Epidermal melanocyte (primary cell): ENCODE measurements around the gene RETREG1.
"Not testable (repeated sequence)": the region's sequence is repeated elsewhere in the genome, so short reads cannot be mapped to it uniquely, and the experiment has no call there.

Experiments used
- DNase-seq: peaks from one replicate; pipeline ENCODE4 v3.0.0; 2011; ENCODE audit warnings: low spot score; ENCODE audit not compliant: insufficient read length

Gene RETREG1

DNA sequence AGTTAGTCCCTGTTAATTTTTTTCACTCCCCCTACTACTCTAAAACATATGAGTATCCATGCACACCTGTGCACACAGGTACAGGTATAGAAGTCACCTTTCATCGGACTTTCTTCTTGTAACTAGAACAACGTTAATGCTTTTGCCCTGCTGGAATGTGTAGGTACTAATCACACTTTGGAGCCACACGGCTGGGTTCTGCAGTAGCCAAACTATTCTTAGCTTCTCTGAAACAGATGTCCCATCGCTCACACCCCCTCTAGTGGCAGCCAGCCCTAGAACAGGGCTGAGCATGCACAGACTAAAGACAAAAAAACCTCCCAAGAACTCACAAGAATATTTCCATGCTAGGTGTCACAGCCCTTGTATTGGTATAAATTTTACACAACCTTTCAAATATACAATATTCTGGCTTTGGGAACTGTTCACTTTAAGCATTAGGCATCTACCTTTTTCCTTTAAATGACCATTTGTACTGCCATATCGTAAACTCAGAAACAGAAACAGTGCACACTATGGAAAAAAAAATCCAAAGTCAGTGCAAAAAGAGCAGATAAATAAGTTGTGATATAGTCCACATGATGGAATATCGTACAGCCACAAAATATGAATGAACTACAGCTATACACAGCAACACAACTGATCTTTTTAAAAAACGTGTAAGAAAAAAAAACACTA lies 64.0 kb downstream of the RETREG1 start:
- peak; percentile 60 for DNase-seq

DNA sequence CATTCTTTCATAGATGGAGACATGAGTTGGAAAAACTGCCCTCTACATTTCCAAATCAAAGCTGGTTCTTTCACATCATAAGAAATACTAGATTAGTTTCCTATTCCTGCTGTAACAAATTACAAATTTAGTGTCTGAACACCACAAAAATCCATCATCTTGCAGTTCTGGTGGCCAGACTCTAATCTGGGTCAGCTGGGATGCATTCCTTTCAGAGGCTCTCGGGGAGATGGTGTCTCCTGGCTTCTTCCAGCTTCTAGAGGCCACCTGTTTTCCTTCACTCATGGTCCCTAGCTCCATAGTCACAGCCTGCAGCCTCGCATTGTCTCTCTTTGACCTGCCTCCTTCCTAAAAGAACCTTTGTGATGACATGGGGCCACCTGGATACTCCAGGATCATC lies 65.2 kb downstream of the RETREG1 start:
- no peak for DNase-seq

DNA sequence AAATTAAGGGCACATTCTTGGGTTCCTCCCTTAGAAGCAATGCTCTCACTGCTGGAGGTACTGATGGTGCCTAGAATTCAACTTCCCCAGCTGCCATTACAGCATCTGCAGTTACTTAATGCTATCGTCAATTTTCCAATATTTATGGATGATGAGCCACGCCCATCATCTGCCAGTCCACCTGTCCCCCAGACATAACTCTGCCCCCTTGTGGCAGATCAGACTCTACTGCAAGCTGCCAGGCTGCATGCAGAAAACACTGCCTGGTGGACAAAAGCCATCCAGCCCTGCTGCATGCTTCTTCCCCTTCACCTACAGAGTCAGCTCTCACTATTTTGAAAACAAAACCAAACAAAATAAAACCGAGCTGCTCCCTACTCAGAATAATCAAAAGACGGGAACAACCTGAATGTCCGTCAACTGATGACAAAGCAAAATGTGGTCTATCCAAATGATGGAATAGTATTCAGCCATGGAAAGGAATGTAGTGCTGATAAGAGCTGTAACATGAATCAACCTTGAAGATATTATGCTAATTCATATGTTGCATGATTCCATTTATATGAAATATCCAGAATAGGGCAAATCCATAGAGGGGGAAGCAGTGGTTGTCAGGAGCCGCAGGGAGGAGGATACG lies 66.4 kb downstream of the RETREG1 start:
- no peak for DNase-seq

DNA sequence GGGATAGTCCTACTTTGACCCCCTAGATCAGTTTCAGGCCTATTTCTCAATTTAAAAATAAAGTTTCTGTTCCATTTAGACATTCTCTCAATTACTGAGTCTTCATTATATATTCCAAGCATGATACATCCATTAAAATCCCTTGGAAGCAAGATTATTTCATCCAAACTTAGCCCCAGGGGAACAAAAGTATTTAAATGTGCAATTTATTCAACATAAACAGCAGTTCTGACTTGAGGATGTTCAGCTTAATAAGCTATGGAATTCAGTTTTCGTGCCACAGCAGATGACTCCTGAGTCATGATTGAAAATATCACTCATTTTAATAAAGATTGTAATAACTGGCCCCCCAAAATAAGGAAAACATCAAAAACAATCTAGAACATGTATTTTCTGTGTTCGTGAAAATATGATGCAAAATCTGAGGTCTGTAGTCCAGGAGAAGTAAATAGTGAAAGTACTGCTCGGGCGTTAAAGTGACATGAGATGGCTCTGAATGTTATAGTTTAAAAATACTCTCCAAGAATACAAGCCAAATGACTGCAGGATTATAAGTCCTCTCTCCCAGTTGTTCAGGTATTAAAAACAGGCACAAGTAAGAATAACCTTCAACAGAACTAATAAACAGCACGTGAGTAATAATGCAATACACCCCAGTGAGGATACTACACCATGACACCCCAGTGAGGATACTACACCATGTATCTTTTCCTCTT lies 67.1 kb downstream of the RETREG1 start:
- no peak for DNase-seq

DNA sequence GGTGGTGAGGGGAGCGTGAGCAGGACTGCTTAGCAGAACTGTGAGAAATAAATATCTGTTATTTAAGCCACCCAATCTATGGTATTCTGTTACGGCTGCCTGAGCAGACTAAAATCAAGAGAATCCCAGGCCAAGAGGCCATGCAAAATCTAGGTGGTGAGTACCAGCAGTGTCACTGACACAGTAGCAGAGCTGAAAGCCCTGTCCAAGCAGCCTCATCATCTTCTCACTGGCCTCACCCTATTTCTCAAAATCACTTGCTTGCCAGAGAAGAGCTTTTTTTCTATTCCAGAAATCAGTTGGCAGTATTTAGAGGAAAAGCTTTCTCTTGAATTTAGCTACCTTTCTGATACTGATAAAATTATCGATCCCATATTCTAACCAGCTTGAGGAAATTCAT lies 68.0 kb downstream of the RETREG1 start:
- DNase-seq: no peak

DNA sequence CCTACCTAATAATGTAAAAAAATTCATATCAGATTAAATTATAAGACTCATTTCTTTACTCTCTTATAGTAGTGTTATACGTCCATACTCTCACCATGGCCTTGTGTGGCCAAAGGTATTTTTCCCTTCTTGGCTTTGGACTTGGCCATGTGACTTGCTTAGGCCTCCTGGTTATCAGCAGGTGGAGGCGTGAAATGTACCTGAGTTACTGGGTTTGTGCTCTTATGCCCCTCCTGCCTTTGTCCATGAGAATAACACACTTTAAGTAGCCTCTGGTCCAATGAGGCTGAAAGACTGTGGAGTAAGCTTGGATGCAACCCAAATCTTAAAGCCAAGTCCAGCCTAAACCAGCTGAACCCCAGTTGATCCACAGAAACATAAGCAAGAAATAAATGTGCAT lies 68.7 kb downstream of the RETREG1 start:
- no peak for DNase-seq

DNA sequence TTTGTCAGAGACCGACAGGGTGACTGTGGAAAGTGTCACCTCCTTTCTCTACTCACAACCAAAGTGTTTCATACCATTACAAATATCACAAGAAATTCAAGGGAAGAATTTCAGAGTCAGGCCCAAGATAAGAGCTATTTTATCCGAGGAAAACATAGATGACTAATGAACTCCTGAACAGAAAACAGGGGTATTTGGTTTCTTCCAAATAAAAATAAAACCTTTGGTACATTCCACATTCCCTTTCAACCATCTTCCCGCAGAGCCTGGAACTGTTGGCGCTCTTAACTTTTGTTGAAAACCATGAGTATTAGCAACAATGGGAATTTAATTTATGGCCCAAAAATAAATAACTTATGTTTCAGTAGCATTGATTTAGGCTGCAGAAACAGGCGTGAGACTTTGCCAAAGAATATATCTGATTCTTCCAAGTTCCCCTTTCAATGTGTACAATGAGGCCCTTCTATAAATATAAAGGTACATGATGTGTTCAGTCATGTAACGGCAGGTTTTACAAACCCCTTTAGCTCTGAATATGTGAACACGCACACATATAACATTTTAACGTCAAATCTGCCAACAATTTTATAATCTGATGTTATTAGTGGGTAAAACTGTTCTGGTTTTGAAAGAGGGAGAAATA lies 69.5 kb downstream of the RETREG1 start:
- no peak for DNase-seq

DNA sequence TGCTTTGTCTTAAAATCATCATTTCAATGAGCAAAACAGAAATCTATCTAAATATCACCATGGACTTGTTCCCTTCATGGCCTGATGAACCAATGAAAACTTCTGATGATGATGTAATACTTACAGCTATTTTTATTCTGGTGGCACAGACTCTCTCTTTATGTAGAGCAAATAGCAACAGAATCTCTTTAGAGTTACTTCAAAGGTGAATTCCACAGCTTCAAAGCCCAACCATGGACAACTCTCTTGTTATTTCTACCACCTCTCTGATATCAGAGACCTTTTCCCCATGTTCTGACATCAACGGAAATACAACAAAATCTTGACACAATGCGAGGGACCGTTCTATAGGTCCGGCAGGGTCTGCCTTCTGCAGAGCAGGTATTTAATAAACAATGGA lies 70.1 kb downstream of the RETREG1 start:
- no peak for DNase-seq

DNA sequence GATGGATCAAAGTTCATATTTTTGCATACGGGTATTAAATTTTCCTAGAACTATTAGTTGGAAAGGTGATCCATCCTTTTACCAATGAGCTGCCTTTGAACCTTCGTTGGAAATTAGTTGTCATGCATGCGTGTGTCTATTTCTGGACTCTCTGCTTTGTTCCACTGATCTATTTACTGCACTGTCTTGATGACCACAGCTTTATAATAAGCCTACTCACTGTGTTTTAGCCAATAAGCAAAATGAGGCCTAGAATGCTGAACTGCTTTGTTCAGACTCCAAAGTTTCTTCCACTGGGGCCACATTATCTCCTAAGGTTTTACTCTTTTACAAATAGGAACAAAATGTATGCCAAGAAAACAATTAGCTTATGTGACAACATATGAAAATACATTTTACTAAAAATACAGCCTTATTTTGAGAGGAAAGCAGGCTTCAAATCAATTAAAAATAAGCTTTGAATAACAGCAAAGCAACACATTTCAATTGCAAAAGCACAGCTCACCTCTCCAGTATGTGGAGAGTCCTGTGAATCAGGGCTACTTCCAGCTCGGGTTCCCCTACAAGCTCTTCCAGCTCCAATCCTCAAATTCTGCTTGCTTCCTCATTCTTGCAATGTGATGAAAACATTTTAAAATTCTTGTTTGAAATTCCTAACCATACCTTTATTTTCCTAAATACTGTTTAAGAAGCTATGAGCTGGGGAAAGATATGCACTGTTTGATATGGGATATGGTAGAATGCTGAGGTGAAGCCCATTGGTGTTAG lies 72.0 kb downstream of the RETREG1 start:
- DNase-seq: no peak

DNA sequence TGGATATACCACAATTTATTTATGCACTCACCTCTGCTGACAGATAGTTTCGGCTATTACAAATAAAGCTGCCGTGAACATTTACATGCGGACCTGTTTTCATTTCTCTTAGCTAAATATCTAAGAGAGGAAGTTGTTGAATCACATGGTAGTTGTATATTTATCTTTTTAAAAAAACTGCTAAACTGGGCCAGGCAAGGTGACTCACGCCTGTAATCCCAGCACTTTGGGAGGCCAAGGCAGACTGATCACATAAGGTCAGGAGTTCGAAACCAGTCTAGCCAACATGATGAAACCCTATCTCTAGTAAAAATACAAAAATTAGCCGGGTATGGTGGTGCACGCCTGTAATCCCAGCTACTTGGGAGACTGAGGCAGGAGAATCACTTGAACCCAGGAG lies 73.6 kb downstream of the RETREG1 start:
- DNase-seq: not testable (repeated sequence)

DNA sequence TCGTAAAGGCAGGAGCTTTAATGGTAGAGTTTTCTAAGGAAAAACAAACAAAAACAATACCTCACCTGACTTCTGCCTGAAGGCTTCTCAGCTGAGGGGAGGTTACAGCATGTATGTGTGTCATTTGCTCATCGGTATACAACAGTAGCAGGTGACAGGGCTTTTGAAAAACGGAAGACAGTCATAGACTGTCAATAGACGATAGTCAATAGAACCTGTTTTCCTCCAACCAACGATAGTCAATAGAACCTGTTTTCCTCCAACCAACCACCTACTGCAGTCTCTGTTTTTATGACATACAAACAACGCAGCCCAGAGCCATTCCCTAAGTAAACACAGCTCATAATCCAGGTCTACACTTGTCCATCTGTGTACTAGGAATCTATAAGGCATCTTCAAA lies 74.6 kb downstream of the RETREG1 start:
- no peak for DNase-seq

DNA sequence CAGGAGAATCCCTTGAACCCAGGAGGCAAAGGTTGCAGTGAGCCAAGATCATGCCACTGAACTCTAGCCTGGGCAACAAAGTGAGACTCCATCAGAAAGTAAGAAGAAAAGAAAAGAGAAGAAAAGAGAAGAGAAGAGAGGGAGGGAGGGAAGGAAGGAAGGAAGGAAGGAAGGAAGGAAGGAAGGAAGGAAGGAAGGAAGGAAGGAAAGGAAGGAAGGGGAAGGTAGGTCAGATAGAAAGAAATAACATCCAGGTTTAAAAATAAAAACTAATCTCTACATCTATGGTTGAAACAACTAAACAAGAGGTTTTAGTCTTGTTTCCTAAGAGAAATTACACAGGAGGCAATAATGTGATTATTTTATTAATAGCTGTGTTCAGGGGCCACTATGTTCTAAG lies 75.2 kb downstream of the RETREG1 start:
- not testable (repeated sequence) for DNase-seq

DNA sequence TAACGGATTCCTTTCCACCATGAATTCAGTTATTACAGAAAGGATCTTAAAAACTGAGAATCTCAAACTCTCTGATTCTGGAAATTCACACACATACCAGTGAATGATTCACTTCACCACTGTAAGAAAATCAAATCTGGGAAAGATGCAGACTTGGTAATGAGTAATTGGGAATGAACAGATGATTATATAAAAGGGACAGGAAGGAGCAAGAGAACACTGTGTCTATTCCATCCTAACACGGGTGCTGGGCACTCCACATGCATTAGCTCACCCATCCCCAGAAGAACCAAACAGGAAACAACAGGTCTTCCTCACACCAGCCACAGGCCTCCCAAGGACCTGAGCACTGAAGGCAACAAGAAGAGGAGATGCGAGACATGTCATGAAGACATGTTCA lies 76.4 kb downstream of the RETREG1 start:
- no peak for DNase-seq

DNA sequence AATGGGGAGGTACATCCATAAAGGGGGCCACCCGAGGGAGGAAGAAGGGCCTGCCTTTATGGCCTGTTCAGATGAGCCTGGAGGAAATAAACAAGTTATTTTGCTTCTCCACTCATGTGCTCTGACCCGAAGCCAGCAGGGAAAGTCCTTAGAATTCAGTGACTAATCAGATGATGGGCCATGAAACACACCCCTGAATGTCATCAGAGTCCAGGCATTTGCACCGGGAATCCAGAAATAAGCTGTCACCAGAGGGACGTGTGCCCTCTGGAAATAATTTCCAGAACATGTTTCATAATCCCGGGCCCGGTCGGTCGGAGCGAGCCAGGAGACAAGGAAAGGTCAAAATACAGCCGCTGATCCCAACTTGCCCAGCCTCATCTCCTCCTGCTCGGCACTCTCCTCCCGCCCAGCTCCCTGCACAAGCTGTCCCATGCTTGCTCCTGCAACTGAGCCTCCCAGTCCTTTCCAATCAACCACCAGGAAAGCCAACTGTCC lies 77.6 kb downstream of the RETREG1 start:
- peak; percentile 71 for DNase-seq

DNA sequence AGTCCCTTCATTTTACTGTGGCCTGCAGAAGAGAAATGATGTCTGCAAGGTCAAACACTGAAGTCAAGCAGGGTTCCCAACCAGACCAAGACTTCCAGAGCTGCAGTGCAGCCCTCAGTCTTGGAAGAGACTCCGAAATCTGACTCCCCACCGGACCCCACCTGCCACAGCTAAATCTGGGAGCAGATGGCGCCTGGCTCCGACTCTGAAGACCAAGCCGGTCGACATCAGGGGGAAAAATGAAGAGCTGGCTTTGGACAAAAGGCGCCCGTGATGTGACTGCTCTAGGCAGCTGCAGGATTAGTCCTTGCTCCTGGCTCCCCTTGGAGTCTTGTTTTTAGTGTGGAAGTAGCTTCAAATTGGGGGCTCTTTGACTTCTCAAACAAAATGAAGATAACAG lies 78.8 kb downstream of the RETREG1 start:
- no peak for DNase-seq

DNA sequence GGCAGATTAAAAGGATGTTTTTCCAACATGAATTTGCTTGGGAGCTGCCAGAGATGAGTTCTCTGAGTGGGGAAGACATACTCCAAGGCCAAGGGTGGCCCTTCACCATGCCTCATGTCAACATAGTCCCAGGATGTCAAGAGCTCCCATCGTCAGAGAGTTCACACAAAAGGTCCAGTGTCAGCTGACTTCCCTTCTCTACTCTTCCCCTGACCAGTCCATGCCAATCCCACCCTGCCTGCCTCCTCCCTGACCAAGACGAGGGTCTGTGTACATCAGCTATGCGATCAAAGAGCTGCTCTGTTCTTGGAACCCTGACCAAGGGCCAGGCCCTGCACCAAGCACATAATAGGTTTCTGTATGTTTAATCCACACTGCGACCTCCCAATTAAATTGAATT lies 80.0 kb downstream of the RETREG1 start:
- no peak for DNase-seq

DNA sequence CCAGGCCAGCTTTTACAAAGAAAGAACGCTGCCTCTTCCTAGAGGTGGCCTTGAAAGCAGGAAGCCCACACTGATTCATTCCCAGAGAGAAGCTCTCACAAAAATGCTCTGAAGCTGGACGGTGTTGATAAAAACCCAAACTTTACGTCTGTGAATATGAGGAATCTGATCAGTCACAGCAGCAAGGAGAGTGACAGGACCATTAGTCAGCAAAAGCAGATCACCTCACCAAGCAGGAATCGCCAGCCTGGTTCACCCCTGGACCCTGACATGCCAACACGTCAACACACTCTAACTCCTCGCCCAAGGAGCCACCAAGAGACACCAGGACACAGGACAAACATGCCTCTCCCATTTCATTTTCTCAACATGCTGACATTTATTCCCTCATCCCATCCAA lies 80.6 kb downstream of the RETREG1 start:
- DNase-seq: no peak

DNA sequence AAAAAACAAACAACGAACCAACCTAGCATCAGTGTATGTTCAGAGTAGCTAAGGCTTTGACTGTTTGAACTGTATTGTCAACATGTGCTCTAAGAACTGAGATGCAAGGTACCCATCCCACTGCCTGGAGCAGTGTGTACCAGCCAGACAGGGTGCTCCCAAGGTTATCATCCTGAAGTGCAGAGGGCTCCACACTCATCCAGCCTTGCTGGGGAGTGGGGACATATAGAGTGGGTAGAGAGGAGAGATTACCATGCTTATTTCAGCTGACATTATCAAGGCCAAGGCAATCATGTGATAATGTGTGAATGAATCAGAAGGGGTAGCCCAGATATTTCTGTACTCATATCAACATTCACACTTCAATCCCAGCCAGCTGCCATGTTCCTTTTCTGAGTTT lies 82.5 kb downstream of the RETREG1 start:
- no peak for DNase-seq

DNA sequence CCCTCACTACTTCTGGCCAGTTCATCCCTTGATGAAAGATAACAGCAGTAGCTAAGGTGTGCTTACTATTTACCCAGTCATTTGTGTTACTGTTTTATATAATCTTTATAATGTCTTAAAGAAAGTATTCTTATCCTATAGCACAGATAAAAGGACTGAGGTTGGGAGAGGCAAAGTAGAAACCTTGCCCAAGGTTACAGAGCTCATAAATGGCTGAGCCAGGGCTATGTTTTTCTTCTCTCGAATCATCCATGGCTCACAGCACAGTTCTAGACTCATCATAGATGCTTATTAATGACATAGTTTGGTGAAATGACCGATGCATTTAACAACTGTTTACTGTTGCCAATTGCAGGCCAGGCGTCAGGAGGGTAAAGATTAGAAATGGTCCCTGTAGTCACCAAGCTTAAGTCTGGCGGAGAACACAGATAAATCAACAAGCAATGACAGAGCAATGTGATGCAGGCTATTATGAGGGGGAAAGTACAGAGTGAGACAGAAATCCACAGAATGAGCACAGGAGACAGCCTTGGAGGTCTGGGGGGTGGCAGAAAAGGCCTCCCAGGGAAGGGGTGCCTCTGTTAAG lies 85.6 kb downstream of the RETREG1 start:
- DNase-seq: no peak

DNA sequence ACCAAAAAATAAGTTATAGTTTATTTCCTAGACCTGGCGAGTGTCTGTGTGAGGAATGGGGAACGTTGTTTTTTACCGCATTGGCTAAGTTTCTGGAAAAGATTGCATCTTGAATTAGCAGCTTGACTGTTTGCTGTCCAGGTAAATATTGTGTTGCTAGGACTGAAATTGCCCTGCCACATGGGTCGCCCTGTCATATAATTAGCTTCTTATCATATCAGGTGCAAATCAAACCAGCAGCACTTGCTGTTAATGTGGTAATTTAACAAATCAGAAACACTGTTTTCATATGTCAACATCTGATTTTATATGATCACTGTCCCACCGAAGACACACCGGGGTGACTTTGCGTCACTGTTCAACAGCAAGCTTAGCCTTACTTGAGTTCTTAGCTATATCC lies 87.5 kb downstream of the RETREG1 start:
- DNase-seq: no peak
